C4-2B (cell line): ENCODE measurements around the gene ZNF70.

Experiments used
- CTCF ChIP-seq: fragments of 450-650 bp; conservative IDR thresholded peaks from 2 replicates; pipeline ENCODE4 v1.5.1; 2017; ENCODE audit warnings: mild to moderate bottlenecking
- ZFX ChIP-seq: fragments of 450-650 bp; IDR thresholded peaks from 2 replicates; pipeline ENCODE4 v1.6.1; 2017

GRCh38 chr22:23744485-23744884 lies 6.4 kb downstream of the ZNF70 start:
- no peak for TF ChIP-seq CTCF
- TF ChIP-seq ZFX, result no peak
